ENCODE measurements around the gene RNF224. TPM values are rescaled to one million over a fixed set of nuclear protein-coding genes. Genes with fewer than 3 reads are reported as not detected.

The RNF224 gene
- total and polyA plus RNA-seq, 2 experiments from 2014 or later = 0.63 TPM; not detected in 1

- ATAC-seq (no peak), DNase-seq (ENCODE audit: low spot score) (no peak)
- Mint-ChIP-seq H3K4me3 (no peak overlapping the region), H3K27ac (no peak overlapping the region), H3K4me1 (peaks cover 4% of the 10 kb centered on the region; the same call in 2 of the 3 replicates), H3K27me3 (ENCODE audit: insufficient read depth, low read depth, poor library complexity) (peaks cover 18% of the 10 kb centered on the region), H3K36me3 (ENCODE audit: low read depth) (peaks cover 37% of the 10 kb centered on the region), H3K9me3 (no peaks in the 10 kb centered on the region; the same call in 2 of the 3 replicates)
- Histone ChIP-seq H3K27ac (ENCODE audit: low read depth) (no peak overlapping the region), H3F3A (replicated peaks; ENCODE audit: low read depth) (0 out of 2 replicates have a peak, but pooled peaks cover 4% of the 10 kb centered on the region), H3K4me2 (no peak overlapping the region), H3K79me2 (replicated peaks; ENCODE audit: insufficient read depth) (no peaks in the 10 kb centered on the region), H3K9me2 (ENCODE audit: insufficient read depth) (no peaks in the 10 kb centered on the region), H3K4me1 (ENCODE audit: insufficient read depth) (no peaks in the 10 kb centered on the region), H4K20me1 (replicated peaks; ENCODE audit: insufficient read depth) (0 out of 2 replicates have a peak, but pooled peaks cover 9% of the 10 kb centered on the region), H3K27me3 (ENCODE audit: insufficient read depth) (no peaks in the 10 kb centered on the region), H2AFZ (no peak overlapping the region), H3K4me3 (no peak overlapping the region), H3K36me3 (ENCODE audit: insufficient read depth) (peaks cover 10% of the 10 kb centered on the region; the same call in 1 of the 2 replicates)
- TF ChIP-seq, protein P1, sequence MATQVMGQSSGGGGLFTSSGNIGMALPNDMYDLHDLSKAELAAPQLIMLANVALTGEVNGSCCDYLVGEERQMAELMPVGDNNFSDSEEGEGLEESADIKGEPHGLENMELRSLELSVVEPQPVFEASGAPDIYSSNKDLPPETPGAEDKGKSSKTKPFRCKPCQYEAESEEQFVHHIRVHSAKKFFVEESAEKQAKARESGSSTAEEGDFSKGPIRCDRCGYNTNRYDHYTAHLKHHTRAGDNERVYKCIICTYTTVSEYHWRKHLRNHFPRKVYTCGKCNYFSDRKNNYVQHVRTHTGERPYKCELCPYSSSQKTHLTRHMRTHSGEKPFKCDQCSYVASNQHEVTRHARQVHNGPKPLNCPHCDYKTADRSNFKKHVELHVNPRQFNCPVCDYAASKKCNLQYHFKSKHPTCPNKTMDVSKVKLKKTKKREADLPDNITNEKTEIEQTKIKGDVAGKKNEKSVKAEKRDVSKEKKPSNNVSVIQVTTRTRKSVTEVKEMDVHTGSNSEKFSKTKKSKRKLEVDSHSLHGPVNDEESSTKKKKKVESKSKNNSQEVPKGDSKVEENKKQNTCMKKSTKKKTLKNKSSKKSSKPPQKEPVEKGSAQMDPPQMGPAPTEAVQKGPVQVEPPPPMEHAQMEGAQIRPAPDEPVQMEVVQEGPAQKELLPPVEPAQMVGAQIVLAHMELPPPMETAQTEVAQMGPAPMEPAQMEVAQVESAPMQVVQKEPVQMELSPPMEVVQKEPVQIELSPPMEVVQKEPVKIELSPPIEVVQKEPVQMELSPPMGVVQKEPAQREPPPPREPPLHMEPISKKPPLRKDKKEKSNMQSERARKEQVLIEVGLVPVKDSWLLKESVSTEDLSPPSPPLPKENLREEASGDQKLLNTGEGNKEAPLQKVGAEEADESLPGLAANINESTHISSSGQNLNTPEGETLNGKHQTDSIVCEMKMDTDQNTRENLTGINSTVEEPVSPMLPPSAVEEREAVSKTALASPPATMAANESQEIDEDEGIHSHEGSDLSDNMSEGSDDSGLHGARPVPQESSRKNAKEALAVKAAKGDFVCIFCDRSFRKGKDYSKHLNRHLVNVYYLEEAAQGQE (IDR thresholded peaks at IDR 0.05; ENCODE audit: unreplicated experiment) = no peak
- TF ChIP-seq JUNB (IDR thresholded peaks at IDR 0.05; ENCODE audit: unreplicated experiment) (no peak), CREB1 (CRISPR knock-in tag; IDR thresholded peaks at IDR 0.05; ENCODE audit: low read depth) (no peak), EZH2 (IDR thresholded peaks at IDR 0.05; ENCODE audit: low read depth, unreplicated experiment) (no peak), STAT1 (IDR thresholded peaks at IDR 0.05; ENCODE audit: unreplicated experiment) (no peak), ETS1 (IDR thresholded peaks at IDR 0.05) (no peak), ZNF331 (CRISPR knock-in tag; IDR thresholded peaks at IDR 0.05; ENCODE audit: low read depth) (no peak), POLR2AphosphoS5 (IDR thresholded peaks at IDR 0.05; ENCODE audit: low read depth) (no peak), ZNF462 (CRISPR knock-in tag; IDR thresholded peaks at IDR 0.05) (no peak), EZH2phosphoT487 (IDR thresholded peaks at IDR 0.05; ENCODE audit: unreplicated experiment) (no peak), ZNF114 (CRISPR knock-in tag; IDR thresholded peaks at IDR 0.05) (no peak), NANOG (IDR thresholded peaks at IDR 0.05; ENCODE audit: borderline replicate concordance) (no peak), CTCF (conservative IDR thresholded peaks at IDR 0.05; ENCODE audit: low read depth in 2 of 2) (no peak)
Observed at GRCh38 chr9:137266162-137266527, 38.8 kb downstream of the RNF224 start.
